ENCODE measurements around the gene TTC9.

The TTC9 gene

DNA sequence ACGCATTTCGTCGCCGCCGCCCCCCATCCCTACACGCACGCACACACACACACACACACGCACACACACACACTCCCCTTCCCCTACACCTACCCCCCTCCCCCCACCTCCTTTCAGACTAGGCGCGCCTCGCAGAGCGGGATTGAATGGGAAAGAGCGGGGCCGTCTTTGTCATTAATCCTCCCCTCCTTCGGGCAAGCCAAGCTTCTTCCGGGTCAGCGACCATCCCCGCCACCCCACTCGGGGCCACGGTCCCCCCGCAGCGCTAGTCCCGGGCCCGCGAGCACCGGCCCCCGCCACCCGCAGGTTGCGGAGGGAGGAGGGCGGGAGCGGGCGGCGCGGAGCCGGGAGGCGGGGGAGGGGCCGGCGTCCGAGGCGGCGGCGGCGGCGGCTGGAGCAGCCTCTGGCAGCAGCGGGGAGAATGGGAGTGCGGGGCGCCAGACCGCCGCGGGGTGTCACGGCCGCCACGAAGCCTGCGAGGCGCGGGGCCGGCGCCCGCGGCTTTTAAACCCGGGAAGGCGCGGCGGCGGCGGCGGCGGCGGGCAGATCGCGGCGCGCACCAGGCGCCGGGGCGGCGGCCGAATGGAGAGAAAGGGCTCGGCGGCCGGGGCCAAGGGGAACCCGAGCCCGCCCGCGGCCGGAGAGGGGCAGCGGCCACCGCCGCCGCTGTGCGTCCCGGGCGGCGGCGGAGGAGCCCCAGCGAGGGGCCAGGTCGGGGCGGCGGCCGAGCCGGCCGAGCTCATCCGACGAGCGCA, at the start of gene TTC9:
Gene TTC9, plus strand, starts transcription at position 369 of the 755 bp plus-strand sequence. Its CDS starts 214 bp downstream, at position 583.
- FAIRE-seq = no peak

DNA sequence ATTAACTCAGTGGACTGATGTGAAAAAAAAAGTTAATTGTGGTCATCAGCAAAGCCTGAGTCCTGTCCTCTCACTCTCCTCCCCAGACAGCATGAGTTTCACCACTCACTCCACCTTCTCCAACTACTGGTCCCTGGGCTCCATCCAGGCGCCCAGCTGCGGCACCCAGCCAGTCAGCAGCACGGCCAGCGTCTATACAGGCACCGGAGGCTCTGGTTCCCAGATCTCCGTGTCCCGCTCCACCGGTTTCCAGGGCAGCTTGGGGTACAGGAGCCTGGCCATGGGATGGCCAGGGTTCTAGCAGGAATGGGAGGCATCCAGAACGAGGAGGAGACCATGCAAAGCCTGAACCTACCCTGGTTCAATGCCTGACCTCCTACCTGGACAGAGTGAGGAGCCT, 47.3 kb upstream of the TTC9 start:
- no peak for FAIRE-seq

DNA sequence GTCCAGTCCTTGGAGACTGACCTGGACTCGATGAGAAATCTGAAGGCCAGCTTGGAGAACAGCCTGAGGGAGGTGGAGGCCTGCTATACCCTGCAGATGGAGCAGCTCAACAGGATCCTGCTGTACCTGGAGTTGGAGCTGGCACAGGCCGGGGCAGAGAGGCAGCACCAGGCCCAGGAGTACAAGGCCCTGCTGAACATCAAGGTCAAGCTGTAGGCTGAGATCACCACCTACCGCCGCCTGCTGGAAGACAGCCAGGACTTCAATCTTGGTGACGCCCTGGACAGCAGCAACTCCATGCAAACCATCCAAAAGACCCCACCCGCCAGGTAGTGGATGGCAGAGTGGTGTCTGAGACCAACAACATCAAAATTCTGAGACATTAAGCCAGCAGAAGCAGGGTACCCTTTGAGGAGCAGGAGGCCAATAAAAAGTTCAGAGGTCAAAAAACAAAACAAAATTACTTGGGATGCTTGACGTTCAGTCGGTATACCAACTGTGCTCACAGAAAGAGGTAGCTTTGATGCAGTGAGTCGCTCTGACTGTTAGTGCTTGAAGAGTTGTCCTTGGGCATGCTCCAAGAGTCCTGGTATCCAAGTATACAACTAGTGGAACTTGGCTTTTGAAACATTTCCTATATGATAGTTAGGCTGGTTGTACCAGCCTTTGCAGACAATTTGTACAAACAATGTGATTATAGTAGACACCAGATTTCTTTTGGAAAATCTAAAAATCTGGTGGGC, 46.1 kb upstream of the TTC9 start:
- no peak for FAIRE-seq

DNA sequence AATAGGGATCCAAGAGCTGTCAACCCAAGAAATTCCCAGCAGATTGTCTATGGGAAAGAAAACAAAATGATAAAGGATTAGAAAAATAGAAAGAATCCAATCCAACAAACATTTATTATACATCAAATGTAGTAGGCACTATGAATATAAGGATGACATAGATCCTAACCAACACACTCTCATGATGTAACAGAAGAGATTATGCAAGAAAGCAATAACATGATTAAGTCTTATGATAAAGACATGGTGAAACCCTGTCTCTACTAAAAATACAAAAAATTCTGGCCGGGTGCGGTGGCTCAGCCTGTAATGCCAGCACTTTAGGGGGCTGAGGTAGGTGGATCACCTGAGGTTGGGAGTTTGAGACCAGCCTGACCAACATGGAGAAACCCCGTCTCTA, 44.0 kb upstream of the TTC9 start:
- FAIRE-seq = no peak

DNA sequence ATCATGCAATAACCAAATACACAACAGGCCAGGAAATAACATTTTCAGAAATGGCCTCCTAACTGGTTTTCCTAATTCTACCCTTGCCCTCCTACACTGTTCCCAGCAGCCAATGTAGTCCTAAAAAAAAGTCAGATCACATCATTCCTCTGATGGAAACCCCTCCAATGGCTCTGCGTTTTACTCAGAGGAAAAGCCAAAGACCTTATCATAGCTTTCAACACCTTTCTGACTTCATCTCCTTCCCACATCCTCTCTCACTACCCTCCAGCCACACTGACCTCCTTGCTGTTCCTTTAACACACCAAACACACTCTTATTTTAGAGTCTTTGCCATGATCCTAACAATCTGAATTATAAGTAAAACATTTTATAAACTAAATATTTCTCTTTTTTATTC, 42.4 kb upstream of the TTC9 start:
- no peak for FAIRE-seq

- FAIRE-seq = no peak
Measured at GRCh38 chr14:70600382-70601157, 41.1 kb upstream of the TTC9 start, which contains the start of gene MED6. Gene MED6, minus strand, starts transcription at chr14:70600655. Its CDS starts 18 bp downstream, at chr14:70600637.

DNA sequence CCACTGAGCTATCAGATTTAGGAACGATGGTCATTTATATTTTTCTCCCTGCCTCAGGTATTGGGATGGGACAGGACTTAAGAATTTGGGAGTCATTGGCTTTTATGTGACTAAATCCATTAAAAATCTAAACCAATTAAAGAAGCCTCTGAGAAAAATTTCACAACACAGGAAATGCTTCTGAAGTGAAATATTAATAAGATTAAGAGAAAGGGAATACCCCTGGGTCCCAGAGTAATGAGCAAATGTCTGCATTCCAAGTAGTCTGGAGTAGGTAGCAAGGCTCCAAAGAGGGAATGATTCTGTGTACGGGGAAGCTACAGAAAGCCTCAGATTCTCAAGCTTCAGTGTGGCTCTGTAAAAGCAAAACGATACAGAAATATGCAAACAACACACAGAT, 40.6 kb upstream of the TTC9 start:
- no peak for FAIRE-seq

DNA sequence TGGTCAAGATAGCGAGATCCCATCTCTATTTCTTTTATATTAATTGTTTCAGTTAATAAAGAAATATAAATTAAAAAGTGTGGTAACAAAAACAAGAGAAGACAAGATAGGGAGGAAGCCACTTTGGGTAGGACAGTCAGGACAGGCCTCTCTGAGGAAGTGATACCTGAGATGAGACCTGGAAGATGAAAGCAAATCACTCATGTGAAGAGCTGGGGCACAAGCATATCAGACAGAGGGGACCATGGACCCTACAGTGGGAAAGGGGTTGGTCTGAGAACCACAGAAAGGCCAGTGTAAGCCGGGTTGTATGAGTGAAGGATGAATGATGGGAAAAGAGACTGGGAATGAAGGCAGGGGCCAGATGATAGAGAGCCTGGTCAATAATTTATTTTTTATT, 39.5 kb upstream of the TTC9 start:
- FAIRE-seq = no peak

DNA sequence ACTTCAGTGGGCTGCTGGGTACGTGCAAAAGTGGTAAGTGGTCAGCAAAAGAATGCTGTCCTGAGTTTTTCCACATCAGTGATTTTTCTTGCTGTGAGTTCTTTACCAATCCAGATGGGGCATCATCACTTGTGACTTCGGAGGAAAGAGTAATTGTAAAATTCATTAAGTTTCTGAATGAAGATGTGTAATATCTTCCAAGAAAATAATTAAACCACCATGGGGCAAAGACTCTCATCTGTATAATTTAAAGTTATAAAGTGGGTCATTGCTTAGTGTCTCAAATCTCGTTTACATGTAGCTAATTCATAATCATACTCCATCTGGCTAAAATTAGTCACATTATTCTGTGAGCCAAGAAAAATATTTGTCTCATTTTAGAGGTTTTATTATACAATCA, 30.5 kb upstream of the TTC9 start:
- FAIRE-seq = no peak

DNA sequence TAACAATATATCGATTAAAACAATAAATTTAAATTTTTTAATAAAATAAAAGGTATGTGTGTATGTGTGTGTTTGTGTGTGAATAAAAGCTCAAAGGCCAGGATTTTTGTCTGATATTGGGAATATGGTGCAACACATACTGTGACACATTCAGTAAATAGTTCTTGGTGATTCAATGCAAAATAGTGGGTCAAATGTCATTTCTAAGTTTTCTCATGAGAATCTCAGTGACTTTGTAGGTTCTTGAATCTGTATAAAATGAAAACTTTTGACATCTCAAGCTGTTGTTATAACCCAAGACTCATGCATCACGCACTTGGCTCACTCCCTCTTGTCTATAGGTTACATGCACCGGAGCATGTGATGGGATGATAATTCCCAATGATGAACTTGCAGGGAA, 25.1 kb upstream of the TTC9 start:
- FAIRE-seq = no peak

GRCh38 chr14:70618314-70618713, 23.4 kb upstream of the TTC9 start:
- no peak for FAIRE-seq

- no peak for FAIRE-seq
Measured at GRCh38 chr14:70619708-70620107, 22.0 kb upstream of the TTC9 start.

- FAIRE-seq = no peak
Measured at GRCh38 chr14:70622111-70622712, 19.5 kb upstream of the TTC9 start.

GRCh38 chr14:70624972-70625371, 16.7 kb upstream of the TTC9 start:
- no peak for FAIRE-seq

- FAIRE-seq = no peak
Measured at GRCh38 chr14:70631948-70632347, 9.8 kb upstream of the TTC9 start.

DNA sequence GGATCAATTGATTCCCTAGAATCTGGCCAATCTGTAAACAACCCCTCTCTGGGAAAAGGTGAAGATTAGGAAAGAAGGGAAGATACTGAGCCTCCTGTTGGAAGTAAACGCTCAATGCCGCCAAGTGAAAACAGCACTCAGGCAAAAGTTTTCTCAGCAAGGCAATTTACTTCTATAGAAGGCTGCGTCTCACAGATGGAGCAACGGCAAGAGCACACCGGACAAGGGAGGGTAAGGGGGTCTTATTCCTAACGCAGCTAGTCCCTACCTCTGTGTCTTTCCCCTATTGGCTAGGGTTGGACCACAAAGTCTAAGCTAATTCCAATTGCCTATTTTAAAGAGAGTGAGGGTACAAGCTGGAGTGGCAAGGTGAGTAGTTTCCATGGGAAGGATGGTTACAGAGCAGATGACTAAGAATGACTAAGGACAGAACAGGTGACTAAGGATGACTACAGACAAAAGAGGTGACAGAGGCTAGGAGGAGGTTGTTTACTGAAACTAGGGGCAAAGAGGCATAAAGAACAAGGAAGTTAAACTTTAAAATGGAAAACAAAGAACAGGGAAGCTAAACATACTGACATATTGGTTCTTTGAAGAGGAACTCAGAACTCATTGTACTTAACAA, 5.6 kb upstream of the TTC9 start:
- no peak for FAIRE-seq

DNA sequence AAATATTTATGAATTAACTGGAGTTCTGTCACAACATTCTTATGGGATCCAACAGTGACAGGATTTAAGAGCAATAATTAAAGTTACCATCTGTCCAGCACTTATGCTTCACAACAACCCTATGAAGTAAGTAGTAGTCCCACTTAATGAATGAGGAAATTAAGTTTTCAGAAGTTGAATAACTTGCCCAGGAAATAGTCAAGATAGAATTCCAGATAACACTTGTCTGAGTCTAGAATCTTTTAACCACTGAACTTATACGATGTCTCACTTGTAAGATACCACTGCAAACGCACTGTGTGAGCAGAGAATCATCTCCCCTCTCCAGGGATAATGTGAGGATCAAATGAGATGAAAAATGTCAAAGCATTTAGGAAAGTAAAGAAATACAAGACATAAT, 3.3 kb upstream of the TTC9 start:
- no peak for FAIRE-seq

- FAIRE-seq = no peak
Measured at GRCh38 chr14:70640938-70641547, 673 bp upstream of the TTC9 start.

DNA sequence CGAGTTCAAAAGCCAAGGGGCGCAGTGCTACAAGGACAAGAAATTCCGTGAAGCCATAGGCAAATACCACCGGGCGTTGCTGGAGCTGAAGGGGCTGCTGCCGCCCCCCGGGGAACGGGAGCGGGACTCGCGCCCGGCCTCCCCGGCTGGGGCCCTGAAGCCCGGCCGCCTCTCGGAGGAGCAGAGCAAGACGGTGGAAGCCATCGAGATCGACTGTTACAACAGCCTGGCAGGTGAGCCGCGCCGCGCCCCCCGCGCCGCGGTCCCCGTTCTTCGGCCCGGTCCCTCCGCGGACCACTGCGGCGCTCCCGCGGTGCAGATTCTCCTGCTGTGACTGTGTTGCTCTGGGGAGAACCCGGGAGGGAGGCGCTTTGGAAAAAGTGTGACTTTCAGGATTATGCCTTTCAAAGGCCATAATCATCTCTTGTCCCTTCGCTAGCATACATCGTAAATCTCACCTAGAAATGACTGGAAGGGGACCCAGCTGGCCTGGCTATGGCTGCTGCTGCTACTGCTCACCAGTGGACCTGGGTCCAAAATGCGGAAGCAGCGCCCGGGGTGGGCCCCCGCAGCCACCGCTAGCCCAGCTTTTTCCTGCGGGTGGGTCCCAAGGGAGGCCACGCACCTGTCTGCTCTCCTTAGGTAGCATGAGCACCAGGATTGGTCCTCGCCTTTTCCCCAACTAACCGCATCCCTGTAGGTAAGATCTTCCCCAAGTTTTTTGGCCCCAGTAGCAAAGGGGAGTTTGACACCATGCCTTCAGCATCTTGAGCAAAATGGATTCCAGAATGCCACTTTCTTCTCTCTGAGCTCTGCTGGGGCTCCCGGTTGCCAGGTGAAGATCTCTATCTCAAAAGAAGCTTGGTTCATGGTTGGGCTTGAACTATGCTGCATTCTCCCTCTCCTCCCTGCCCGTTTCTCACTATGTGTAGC, 853 bp downstream of the TTC9 start:
- FAIRE-seq = no peak

DNA sequence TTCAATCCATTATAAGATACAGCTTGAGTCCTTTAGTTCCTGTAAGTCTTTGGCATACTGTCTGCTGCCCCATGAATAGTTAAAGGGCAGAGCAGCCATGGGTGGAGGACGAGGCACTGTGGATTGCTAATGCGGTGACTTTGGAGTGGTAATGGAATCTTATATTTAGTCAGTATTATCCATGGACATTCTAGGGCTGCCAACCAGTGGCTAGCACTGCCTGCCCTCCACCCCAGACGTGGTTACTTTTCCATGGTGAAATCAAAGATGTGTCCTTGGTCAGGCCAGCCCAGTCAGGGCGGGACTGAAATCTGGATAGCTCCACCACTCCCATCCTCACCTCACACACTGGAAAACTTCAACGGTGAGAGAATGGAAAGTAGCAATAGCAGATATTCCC, 2.3 kb downstream of the TTC9 start:
- no peak for FAIRE-seq

- no peak for FAIRE-seq
Measured at GRCh38 chr14:70645892-70646291, 4.2 kb downstream of the TTC9 start.

Data from endometrium (tissue), 2 donors.